Activated gamma-delta T cell treated with Interleukin-2 at 50 U/mL for 16 hours (primary cell): ENCODE data around the gene CABLES1.
"Not testable (repeated sequence)": the region's sequence is repeated elsewhere in the genome, so short reads cannot be mapped to it uniquely, and the experiment has no call there.

Experiments used
- DNase-seq: peaks from one replicate; pipeline ENCODE4 v3.0.0-alpha.2; 2020

The CABLES1 gene

DNA sequence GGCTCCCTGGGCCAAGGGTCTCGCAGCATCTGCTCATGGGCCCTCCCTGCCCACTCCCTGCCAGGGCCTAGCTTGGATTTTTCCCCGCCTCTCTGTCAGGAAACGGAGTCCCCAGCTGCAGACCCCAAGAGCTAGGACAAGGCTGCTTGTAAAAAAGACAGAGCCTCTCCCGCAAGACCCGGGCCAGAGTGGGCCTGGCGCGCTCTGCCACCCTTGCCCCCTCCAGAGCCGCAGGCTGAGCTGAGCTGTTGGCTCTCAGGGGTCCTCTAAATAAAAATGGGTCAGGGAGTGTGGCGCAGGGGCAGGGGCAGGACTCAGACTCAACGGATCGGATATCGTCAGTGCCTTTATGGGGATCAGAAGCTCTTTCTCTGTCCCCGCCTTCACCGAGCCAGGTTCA, 112.6 kb downstream of the CABLES1 start:
- no peak for DNase-seq

DNA sequence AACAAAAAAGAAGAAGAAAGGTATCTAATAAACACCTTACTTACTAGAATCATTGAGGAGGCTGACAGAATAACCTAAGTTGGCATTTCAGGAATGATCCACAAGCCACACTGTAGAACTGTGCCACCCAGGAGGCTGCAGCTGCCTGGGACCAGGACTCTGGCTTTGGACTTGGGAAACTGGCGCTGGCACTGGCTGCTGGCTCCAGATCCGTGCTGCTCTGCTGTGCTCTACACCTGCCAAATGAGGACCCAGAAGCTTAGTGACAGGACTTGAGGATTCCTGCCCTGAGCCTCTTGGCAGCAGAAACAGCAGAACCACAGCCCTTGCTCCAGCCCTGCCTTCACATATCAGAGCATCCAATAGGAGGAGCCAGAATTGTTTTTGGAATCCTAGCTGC, 113.5 kb downstream of the CABLES1 start:
- DNase-seq: no peak

DNA sequence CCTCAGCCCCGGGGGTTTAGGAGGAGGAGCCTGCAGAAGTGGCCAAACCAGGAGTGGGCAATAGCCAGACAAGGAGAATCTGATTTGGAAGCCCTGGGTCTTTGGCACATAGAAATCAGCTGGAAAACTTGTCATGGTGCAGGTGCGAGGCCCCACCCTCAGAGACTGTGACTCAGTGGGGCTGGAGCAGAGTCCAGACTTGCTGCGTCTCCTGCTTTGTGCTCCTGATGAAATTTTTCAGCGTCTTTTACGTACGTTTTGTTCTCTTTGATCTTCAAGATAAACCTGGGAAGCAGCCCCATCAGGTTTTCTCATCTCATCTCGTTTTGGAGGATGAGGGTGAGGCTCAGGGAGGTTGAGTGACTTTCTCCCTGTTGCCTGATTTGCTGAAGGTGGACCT, 114.1 kb downstream of the CABLES1 start:
- DNase-seq: no peak

DNA sequence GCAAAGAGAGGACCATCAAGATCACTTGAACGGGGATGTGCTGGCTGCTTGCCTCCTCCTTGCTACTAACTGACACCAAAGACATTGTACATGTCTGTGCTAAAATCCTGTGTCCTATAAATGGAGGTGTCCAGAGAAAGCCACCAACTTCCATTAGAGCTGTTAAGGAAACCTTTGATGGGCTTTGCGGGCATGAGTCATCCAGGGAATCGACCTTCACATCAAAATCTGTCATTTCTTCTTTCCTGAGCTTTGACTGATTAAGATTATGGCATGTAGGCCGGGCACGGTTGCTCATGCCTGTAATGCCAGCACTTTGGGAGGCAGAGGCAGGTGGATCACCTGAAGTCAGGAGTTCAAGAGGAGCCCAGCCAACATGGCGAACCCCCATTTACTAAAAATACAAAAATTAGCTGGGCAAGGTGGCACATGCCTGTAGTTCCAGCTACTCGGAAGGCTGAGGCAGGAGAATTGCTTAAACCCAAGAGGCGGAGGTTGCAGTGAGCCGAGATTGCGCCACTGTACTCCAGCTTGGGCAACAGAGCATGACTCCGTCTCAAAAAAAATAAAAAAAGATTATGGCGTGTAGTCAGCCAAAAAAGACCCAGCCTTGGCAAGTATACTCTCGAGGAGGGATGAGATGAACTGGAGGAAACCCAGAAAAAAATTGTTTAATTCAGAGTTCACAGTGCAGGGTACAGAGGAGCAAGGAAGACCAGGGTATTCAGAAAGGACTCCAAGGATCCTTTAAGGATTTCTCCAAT, 115.8 kb downstream of the CABLES1 start:
- DNase-seq: no peak

DNA sequence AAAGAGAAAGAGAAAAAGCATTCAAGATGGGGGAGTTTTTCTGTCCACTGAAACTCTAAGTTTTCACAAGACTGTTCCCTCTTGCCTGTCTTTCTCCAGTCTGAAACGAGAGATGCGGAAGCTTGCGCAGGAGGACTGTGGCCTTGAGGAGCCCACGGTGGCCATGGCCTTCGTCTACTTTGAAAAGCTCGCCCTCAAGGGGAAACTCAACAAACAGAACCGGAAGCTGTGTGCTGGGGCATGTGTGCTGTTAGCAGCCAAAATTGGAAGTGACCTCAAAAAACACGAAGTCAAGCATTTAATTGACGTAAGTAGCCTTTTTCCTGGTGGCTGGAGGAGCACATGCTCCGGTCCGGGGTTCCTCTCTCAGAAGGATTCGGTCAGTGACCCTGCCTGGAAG, 118.3 kb downstream of the CABLES1 start:
- DNase-seq: no peak

DNA sequence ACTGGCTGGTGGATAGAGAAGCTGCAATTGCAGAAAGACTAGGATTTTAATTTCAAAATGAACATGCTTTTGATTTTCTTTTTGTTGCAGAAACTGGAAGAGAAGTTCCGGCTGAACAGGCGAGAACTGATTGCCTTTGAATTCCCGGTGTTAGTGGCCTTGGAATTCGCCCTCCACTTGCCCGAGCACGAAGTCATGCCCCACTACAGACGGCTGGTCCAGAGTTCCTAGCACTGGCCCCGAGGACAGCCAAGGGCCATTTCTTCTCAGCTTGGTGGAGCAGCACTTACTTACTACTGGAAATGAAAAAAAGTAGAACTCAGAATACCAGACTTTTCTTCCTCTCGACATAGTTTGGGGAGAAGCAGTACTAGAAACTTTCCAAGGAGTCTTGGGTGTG, 121.9 kb downstream of the CABLES1 start:
- DNase-seq: no peak

DNA sequence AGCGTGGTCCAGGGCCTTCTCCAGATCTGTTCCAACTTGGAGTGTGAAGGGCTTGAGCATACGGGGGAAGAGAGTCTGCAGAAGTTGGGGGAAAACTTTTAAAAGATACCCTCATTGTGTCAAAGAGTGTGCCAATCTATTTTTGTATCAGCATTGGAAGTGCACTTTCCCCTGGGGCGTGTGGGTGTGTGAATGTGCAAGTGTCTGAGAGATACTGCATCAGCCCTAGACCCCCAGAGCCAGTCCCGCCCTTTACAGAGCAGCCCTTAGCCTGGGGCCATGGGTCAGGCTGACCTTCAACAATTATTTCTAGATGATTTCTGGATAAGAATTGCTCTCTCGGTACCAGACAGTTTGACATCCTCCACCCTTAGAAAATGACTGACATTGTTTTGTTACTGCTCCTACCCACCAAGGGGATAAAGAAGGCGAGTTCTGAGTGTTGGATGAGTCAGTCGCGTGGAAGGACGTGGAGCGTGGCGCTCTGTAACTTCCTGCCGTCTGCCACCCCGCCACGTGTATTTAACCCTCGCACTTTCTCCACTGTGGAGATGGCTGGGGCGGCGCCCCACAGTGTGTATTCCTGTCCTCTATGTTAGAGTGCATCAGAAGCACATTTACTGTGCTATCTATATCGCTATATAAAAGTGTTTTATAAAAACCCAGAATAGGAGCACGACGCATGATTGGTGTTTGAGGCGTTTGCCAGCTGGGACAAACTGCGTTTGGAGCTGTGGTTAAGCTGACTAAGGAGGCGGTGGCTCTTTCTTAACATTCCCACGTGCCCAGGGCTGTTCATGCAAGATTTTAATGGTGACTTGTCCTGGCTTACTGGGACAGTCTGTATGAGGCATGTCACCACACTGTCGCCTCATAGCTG, 122.6 kb downstream of the CABLES1 start:
- DNase-seq: no peak

DNA sequence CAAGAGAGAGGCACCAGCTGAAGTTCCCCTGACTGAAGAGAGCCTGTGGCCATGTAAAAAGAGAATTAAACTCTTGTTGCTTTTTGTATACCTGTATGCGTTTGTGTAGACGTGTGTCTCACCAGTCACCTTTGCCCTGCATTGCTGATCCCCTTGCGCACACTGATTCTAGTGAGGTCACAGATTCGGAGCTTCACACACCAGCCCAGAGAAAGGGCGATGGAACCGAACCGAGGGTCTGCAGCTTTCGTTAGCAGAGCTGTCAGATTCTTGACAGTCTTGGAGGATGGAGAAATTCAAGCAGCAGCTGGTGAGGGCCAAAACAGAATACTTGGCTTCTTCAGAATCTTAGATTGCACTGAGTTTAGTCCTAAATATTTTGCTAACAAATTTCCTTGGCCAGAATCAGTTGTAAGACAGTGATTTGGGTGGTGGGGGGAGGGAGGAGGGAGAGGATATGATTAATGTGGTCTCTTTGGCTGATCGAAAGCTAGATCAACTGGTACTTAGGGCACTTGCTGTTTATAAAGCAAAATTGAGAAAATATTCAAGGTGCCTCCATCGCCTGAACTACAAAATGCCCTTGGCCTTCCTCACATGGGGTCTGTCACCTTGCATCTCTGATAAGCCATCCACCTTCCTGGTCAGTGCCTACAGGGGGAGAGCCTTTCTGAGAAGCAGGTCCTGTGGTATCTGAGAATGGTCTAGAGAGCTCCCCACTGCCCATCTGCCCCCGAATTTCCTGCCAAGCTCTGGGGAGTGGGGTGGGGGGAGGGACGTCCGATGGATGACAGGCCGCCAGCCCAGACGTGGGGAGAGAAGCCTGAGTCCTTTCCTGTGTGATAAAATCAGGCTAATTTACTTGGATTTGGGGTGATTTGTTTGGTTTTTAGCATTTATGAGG, 123.5 kb downstream of the CABLES1 start:
- DNase-seq: no peak

DNA sequence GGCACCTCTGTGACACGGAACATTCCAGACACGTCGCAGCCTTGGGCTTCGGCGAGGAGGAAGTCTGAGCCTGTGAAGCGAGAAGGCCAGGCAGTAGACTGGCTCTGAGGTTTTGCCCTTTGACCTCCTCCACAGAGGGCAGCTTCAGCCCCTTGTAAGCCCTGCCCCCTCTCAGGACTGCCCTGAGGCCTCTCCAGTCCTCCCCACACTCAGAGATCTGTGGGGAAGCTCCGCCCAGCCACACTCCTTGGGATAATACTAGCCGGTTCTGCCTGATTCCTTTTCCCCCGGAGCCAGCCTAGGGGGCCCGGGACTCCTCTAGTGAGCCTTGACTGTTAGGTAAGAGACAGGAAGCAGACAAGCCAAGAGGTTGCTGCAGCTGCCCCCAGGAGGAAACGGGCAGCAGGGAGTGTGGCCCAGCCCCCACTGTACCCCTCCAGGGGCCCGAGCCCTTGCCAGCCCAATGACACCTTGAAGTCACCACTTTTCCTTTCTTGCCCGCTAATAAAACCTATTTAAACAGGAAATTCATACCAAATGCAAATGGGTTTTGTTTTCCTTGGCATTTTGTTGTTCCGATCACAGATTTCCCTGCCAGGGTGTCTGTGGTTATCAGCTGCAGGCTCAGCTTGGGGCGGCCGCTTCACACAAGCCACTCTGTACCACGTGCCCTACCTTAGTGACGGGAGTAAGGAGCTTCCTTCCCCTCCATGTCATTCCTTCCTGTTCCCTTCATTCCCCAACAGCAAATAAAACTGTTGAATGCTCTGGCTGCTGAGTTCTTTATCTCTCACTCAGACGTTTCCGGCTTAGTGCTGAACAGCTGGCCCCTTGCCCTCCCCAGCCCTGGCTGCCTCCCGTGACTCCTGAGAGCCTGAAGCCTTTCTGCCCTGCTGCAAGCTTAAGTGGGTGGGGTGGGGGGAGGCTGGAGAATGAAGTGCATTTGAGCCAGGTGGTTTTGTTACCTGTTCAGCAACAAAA, 124.7 kb downstream of the CABLES1 start:
- DNase-seq: peak; percentile 14

DNA sequence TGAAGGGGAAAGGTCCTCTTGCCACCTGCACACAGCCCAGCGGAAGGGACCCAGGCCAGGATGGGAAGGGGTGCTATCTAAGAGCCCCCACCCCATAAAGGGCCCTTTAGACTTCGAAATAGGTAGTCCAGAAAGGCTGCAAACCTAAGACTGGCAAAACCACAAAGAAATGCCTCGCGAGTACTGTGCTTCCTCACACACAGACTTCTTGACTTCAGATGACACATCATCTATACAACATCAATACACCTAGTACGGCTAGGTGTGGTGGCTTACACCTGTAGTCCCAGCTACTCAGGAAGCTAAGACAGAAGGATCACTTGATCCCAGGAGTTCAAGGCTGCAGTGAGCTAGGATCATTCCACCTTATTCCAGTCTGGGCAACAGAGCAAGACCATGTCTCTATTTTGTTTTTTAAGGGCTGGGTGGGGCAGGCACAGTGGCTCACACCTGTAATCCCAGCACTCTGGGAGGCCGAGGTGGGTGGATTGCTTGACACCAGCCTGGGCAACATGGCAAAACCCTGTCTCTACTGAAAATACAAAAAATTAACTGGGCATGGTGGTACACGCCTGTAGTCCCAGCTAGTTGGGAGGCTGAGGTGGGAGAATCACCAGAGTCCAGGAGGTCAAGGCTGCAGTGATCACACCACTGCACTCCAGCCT, 125.8 kb downstream of the CABLES1 start:
- DNase-seq: no peak

DNA sequence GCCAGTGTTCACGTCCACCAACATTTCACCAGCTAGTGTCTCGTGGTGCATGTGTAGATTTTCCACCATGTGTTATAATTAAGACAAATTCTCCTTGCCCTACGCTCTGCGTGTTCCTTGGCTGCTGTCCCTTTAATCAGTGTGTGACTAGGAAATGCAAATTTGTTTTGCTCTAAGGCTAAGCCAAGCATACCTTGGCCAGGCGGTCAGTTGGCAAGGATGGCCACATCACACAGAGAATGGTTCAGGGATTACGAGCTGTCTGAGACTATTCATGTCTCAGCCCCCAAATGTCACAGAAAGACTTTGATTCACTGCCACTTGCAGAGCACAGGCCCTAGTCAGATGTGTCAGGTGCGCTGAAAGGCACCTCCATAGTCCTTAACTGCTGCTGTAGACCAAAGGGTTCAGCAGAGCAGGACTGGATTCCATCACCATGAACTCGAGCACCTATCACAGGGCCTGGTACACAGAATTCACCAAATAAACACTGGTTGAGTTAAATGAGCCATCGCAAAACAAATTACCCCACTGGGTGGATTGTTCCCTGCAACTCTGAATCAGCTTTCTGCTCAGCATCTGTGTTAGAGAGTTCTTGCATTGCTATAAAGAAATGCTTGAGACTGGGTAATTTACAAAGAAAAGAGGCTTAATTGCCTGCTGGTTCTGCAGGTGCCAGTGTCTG, 128.4 kb downstream of the CABLES1 start:
- no peak for DNase-seq

DNA sequence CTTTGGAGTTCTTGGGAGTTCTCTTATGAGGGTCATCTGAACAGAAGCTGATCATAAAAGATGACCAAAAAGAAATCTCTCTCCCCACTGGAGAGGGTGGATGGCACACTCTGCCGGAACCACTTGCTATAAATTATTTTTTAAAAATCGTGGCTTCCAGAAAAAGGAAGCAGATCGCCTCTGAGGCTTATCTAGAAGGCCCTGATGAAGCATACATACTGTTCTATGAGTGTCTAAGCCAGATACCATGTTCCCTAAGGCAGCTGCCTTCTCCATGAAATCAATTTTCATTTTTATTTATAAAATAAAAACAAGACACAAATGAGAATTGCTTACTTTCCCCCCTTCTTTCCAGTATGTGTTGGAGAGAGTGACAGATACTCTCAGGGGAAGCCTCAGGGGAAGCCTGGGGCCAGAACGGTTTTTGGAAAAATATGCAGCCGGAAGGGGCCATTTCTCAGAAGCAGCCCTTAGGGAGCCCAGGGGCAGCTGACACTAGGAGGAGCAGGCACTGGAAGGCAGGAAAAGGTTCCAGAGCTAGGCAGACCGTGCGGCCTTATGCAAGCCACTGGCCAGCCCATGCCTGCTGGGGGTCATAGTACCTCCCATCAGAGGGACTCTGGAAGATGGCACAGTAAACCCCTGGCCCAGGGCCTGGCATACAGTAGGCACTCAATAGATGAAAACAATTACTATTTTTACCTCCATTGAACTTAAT, 130.6 kb downstream of the CABLES1 start:
- DNase-seq: no peak

DNA sequence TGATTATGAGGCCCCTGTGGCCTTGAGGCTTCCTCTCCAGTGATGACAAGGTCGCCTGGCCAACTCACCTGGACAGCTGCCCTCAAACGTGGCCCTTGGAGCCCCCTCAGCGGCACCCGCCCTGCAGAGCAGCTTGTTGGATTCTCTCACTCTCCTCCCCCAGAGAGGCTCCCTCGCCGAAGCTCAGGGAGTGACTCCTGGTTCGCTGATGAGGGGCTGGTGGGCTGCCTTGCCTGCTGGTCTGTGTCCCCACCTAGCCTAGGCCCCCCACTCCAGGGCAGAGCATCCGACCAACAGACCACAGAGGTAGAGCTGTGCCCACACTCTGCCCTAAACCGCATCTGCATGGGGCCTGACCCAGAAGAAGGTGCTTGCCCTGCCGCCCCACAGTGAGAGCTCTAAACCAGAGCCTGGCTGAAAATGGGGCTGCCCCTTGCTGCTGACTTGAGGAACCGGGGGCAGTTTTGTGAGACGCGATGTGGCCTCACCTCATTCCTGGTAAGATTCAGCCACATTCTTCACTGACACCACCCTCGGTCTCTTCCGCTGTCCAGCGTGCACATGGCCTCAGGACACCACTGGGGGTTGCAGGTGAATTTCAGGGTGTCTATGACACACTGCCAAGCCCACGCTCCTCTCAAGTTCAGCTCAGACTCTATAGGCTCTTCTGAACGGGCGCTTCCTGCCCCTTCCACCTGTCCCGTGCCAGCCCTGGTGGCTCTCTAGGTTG, 131.6 kb downstream of the CABLES1 start:
- no peak for DNase-seq

DNA sequence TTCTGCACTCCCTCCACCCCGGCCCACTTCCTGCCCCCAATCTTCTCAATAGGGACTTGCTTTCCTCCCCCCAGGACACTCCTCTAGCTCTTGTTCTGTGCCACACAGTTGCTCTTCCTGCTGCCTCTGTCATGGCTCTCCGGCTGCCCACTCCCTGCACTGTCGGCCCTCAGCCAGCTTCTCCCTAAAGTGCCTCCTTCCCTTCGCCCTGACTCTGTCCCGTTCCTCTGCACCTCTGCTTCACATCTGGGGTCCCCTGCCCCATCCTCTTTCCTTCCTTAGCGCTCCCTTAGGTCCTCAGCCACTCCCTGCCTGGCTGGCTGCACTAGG, 132.1 kb downstream of the CABLES1 start:
- no peak for DNase-seq

DNA sequence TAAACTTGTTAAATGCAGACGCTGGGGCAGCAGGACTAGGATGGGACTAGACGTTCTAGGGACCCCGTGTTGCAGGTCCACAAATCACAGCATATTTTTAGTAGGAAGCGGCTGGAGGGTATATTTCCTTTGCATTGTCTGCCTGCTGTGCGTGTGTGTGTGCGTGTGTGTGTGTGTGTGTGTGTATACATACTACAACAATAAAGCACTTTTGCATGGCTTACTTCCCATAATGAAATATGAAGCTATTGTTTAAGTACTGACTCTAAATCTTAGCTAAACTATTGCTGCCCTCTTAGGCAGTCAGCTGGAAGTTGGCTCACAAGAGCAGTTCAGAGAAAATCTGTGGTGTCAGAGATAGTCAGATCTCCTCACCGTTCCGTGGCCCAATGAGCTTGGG, 133.4 kb downstream of the CABLES1 start:
- DNase-seq: no peak

DNA sequence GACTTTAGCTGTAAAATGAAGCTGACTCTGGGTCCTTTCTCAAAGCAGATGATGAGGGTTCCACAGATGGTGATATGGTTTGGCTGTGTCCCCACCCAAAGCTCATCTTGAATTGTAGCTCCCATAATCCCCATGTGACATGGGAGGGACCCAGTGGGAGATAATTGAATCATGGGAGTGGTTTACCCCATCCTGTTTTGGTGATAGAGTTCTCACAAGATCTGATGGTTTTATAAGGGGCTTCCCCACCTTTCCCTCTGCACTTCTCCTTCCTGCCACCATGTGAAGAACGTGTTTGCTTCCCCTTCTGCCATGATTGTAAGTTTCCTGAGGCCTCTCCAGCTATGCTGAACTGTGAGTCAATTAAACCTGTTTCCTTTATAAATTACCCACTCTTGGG, 133.8 kb downstream of the CABLES1 start:
- DNase-seq: not testable (repeated sequence)

DNA sequence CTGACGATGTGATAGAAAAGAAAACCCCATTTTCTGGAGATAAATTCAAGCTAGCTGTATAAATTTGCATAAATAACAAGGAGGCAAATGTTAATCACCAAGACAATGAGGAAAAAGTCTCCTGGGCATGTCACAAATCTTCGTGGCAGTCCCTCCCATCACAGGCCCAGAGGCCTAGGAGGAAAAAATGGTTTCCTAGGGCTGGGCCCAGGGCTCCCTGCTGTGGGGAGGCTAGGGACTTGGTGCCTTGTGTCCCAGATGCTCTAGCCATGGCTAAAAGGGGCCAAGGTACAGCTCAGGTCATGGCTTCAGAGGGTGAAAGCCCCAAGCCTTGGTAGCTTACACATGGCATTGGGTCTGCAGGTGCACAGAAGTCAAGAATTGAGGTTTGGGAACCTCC, 134.6 kb downstream of the CABLES1 start:
- DNase-seq: no peak

DNA sequence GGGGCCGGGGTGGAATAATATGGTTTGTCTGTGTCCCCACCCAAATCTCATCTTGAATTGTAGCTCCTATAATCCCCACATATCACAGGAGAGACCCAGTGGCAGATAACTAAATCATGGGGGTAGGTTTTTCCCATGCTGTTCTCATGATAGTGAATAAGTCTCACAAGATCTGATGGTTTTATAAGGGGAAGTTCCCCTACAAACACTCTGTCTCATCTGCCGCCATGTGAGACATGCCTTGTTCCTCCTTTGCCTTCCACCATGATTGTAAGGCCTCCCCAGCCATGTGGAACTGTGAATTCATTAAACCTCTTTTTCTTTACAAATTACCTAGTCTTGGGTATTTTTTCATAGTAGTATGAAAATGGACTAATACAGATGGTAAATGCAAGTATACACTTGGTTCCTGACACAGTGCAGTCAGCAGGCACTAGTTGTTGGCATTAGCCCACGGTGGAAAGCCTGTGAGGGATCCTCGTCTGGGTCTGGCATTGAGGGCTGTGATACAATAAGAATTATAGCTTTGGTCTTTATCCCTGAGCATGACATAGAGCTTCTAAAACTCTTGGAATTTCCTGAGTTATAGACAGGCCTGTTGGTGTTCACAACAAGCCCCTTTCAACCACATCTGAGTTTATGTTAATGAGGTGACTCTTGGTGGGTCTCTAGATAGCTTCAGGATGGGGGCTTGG, 135.8 kb downstream of the CABLES1 start:
- no peak for DNase-seq
